Osteocyte (in vitro differentiated cells): Measurements from ENCODE around the gene PRR33. TPM values are rescaled to one million over a fixed set of nuclear protein-coding genes. Genes with fewer than 3 reads are reported as not detected.

Source experiments
- DNase-seq: peaks from one replicate; pipeline ENCODE4 v3.0.0; 2021; ENCODE audit warnings: mixed read lengths; ENCODE audit not compliant: unreplicated experiment; ENCODE audit errors: extremely low spot score
- H3K27ac Mint-ChIP-seq: one replicate; pipeline ENCODE4 v1.8.0; 2021; ENCODE audit warnings: mild to moderate bottlenecking, mixed read lengths; ENCODE audit not compliant: unreplicated experiment
- H3K27me3 Mint-ChIP-seq: one replicate; pipeline ENCODE4 v1.8.0; 2021; ENCODE audit warnings: mixed read lengths; ENCODE audit not compliant: unreplicated experiment
- H3K36me3 Mint-ChIP-seq: one replicate; pipeline ENCODE4 v1.8.0; 2021; ENCODE audit warnings: mixed read lengths; ENCODE audit not compliant: unreplicated experiment
- H3K4me1 Mint-ChIP-seq: one replicate; pipeline ENCODE4 v1.8.0; 2021; ENCODE audit warnings: mixed read lengths; ENCODE audit not compliant: unreplicated experiment
- H3K4me3 Mint-ChIP-seq: one replicate; pipeline ENCODE4 v1.8.0; 2021; ENCODE audit warnings: mild to moderate bottlenecking, moderate library complexity, mixed read lengths; ENCODE audit not compliant: unreplicated experiment
- H3K9me3 Mint-ChIP-seq: one replicate; pipeline ENCODE4 v1.8.0; 2021; ENCODE audit warnings: mixed read lengths; ENCODE audit not compliant: unreplicated experiment
- CTCF ChIP-seq: fragments of 200-600 bp; sonication (generic); IDR thresholded peaks from 2 replicates; pipeline ENCODE4 v1.5.0; 2021; ENCODE audit warnings: antibody characterized with exemption, mild to moderate bottlenecking, moderate library complexity
- total RNA-seq: library from RNA; stranded (reverse); gene quantifications from 2 replicates; pipeline ENCODE4 v1.2.1, GENCODE V29; 2021

The PRR33 gene
- total RNA-seq, 1 donor from 2014 or later: not detected

GRCh38 chr11:1889941-1890855 lies 1.5 kb downstream of the PRR33 start:
- Mint-ChIP-seq H3K27ac (no peak overlapping the region), H3K9me3 (no peaks in the 10 kb centered on the region), H3K36me3 (peaks cover 7% of the 10 kb centered on the region), H3K4me1 (peaks cover 2% of the 10 kb centered on the region), H3K4me3 (no peak overlapping the region), H3K27me3 (no peaks in the 10 kb centered on the region)
- no peak for DNase-seq
- no peak for TF ChIP-seq CTCF

GRCh38 chr11:1889224-1889930 lies 2.3 kb downstream of the PRR33 start:
- no peaks in the 10 kb centered on the region for H3K9me3 Mint-ChIP-seq
- no peak for DNase-seq
- no peak for TF ChIP-seq CTCF
- H3K4me1 Mint-ChIP-seq: peaks cover 2% of the 10 kb centered on the region
- no peak overlapping the region for H3K27ac Mint-ChIP-seq
- no peaks in the 10 kb centered on the region for H3K27me3 Mint-ChIP-seq
- H3K36me3 Mint-ChIP-seq: peaks cover 7% of the 10 kb centered on the region
- no peak overlapping the region for H3K4me3 Mint-ChIP-seq

GRCh38 chr11:1888811-1889210 lies 2.9 kb downstream of the PRR33 start:
- no peak for DNase-seq
- Mint-ChIP-seq H3K36me3 (peaks cover 7% of the 10 kb centered on the region), H3K27me3 (no peaks in the 10 kb centered on the region), H3K27ac (no peak overlapping the region), H3K9me3 (no peaks in the 10 kb centered on the region), H3K4me3 (no peak overlapping the region), H3K4me1 (peaks cover 2% of the 10 kb centered on the region)
- no peak for TF ChIP-seq CTCF

GRCh38 chr11:1888347-1888753 lies 3.3 kb downstream of the PRR33 start:
- Mint-ChIP-seq H3K27me3 (no peaks in the 10 kb centered on the region), H3K4me3 (no peak overlapping the region), H3K36me3 (peaks cover 7% of the 10 kb centered on the region), H3K27ac (no peak overlapping the region), H3K9me3 (no peaks in the 10 kb centered on the region), H3K4me1 (peaks cover 2% of the 10 kb centered on the region)
- no peak for DNase-seq
- TF ChIP-seq CTCF: no peak
